ENCODE measurements around the gene DMWD.

Gene DMWD

DNA sequence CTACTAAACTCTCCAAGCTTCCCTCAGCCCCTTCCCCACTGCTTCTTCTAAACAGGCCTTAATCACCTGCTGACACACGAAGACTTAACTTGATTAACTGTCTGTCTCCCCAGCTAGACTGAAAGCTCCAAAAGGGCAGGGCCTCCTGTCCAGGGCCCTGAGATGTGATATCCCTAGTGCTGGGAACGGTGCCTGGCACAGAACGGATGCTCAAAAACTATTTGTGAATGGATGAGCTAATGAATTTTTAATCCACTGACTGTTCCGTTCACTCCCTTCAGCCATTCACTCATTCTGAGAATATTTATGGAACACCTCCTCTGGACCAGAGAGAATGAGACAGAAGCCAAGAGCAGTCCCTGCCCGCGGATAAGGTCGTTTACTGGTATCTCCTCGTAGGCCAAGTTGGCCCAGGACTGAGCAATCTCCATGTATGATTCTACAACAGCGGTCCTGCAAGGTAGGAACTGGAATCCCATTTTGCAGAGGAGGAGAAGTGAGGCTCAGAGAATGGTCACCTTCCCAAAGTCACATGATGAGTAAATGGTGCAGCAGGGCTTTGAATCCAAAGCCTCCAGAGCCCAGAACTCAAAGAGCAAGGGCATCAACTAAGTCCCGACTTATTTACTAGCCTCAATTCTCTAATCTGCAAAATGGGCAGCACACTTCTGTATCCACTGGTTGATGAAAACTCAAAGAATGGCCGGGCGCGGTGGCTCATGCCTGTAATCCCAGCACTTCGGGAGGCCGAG, 3.4 kb downstream of the DMWD start:
- H3K27me3 ChIP-seq (ENCODE audit: insufficient read depth, low read length): no peaks in the 10 kb centered on the region
- H3K36me3 ChIP-seq (ENCODE audit: insufficient read depth, low read length): peaks cover 57% of the 10 kb centered on the region
- H3K4me1 ChIP-seq (ENCODE audit: insufficient read depth, low read length): peaks cover 19% of the 10 kb centered on the region

DNA sequence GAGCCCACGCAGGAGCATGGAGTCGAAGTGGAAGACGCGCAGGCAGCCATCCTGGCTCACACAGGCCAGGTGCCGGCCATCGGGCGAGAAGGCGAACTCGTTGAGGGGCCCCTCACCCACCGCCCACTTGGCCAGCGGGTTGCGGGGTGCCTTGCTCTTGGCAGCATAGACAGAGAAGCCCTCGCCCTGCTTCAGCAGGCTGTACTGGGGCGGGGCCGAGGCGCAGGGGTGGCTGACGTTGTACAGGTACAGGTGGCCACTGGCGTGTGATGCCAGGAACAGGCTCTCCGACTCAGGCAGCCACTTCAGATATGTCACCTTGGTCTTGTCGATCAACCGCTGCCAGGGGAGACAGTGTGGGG, 6.1 kb downstream of the DMWD start:
- no peaks in the 10 kb centered on the region for H3K27me3 ChIP-seq (ENCODE audit: insufficient read depth, low read length)
- peaks cover 8% of the 10 kb centered on the region for H3K4me1 ChIP-seq (ENCODE audit: insufficient read depth, low read length)
- no peaks in the 10 kb centered on the region for H3K9me3 ChIP-seq (ENCODE audit: low read length)
- no peak overlapping the region for H3K4me3 ChIP-seq (ENCODE audit: low read length)
- H2AFZ ChIP-seq (ENCODE audit: low read depth, low read length): no peak overlapping the region
- peaks cover 59% of the 10 kb centered on the region for H3K36me3 ChIP-seq (ENCODE audit: insufficient read depth, low read length)

More for the DNA sequence above, 3.4 kb downstream of the DMWD start:
- Histone ChIP-seq H2AFZ (ENCODE audit: low read depth, low read length) (no peak overlapping the region), H3K9me3 (ENCODE audit: low read length) (no peaks in the 10 kb centered on the region), H3K4me3 (ENCODE audit: low read length) (no peak overlapping the region)

DNA sequence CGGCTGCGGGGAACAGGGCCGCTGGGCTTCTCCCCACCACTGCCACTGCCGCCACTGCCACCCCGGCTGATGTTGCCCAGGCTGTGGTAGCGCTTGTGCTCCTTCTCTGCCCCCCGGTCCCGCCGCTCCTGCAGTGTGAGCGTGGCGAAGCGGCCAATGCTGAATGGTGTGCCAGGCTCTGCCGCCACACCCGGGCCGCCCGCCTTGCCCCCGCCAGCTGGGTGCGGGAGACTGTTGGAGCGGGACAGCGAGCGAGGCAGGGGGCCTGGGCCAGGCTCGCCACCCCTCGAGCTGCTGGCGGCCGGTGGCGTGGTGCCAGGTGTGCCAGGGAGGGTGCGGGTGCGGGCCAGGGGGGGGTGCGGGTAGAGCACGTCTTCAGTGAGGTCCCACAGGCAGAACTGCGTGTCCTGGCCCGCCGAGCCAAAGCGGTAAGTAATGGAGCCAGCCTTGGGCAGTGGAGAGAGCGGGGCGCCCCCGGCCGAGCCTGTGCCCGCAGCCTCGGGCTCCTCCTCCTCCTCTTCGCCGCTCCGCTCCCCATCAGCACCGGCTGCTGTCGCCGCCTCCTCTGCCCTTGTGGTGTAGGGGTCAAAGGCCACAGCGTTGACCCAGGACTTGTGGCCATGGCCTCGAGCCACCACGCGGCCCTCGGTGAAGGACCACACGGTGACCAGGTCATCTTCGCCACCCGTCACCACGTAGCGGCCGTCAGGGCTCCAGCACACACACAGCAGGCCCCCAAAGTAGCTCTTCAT, 6.7 kb downstream of the DMWD start:
- Histone ChIP-seq H3K27me3 (ENCODE audit: insufficient read depth, low read length) (no peaks in the 10 kb centered on the region), H3K4me3 (ENCODE audit: low read length) (no peak overlapping the region), H3K9me3 (ENCODE audit: low read length) (no peaks in the 10 kb centered on the region), H3K36me3 (ENCODE audit: insufficient read depth, low read length) (peaks cover 58% of the 10 kb centered on the region), H2AFZ (ENCODE audit: low read depth, low read length) (no peak overlapping the region), H3K4me1 (ENCODE audit: insufficient read depth, low read length) (peaks cover 3% of the 10 kb centered on the region)

DNA sequence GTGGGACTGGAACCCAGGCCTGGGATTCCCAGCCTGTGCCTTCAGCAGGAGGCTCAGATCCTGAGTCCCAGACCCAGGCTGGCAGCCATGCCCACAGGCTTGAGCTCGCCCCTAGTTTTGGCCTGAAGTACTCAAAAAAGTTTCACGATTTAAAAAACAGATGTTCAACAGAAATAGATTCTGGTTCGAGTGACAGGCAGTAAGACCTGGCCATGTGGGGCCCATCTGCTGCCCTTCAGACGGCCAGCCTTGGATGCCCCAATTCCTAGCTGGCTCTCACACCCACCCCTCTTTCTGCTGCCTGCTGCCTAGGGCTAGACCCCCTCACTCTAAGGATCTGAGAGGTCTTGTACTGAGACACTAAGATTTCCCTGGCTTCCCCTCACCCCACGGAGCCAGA, 7.5 kb downstream of the DMWD start:
- peaks cover 2% of the 10 kb centered on the region for H3K4me1 ChIP-seq (ENCODE audit: insufficient read depth, low read length)
- no peaks in the 10 kb centered on the region for H3K27me3 ChIP-seq (ENCODE audit: insufficient read depth, low read length)
- H3K4me3 ChIP-seq (ENCODE audit: low read length): no peak overlapping the region
- no peak overlapping the region for H2AFZ ChIP-seq (ENCODE audit: low read depth, low read length)
- H3K36me3 ChIP-seq (ENCODE audit: insufficient read depth, low read length): peaks cover 52% of the 10 kb centered on the region
- no peaks in the 10 kb centered on the region for H3K9me3 ChIP-seq (ENCODE audit: low read length)

DNA sequence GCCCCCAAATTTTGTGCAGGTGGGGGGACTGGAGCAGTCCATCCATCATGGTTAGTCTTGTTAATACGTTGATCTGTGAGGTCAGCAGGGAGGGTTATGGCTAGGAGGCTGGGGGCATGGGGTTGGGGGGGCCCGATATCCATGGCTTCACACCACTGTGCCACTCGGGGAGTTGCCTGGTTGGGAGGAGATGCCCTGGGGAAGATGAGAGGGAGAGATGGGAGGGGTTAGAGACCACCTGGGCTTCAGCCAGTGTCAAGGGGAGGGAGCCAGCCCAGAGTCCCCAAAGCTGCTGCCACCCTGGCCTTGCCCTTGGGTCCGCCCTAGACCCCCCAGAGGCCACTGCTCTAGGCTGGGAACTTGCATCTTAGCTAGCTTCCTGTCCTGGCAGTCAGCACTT, 8.5 kb downstream of the DMWD start:
- Histone ChIP-seq H3K4me1 (ENCODE audit: insufficient read depth, low read length) (peaks cover 2% of the 10 kb centered on the region), H2AFZ (ENCODE audit: low read depth, low read length) (no peak overlapping the region), H3K9me3 (ENCODE audit: low read length) (no peaks in the 10 kb centered on the region), H3K27me3 (ENCODE audit: insufficient read depth, low read length) (no peaks in the 10 kb centered on the region), H3K36me3 (ENCODE audit: insufficient read depth, low read length) (peaks cover 49% of the 10 kb centered on the region), H3K4me3 (ENCODE audit: low read length) (no peak overlapping the region)

DNA sequence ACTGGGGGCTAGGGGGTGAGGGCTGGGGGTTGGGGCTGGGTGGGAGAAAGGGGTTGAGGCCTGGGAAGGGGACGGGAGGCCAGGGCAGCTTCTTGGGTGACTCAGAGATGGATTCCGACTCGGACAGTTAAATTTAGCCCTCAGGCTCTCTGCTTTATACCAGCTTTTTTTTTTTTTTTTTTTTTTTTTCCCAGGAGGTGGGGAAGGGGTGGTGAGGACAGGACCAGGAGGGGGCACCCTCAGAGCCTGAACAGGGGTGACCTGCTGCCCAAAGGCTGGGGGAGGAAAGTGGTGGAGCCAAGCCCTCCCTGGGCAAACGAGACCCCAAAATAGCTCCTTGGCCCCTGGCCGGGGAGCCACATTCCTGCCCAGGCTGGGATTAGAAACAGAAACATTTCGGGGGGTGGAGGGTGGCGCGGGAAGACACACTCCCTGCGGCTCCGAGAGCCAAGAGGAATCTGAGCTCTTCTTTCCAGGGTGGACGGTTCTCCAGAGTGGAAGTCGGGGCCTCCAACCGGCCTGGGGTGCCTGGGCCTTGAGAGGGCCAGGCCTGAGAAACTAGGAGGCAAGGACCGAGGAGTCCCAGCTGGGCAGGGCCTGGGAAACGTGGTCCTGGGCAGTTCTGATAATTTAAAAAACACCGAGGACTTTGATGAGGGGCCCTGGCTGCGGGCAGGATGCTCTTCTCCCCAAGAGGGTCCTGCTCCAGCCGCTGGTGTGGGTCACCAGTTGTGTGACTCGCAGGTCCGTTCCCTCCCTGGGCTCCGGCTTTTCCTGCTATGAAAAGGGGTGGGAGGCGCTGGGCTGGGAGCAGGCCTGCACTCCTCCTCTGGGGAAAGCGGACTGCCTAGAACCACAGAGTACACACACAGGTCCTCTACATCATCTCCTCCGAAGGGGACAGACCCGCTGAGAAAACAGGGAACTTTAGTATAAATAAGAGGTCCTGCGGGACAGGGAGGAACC, 9.5 kb downstream of the DMWD start:
- no peaks in the 10 kb centered on the region for H3K9me3 ChIP-seq (ENCODE audit: low read length)
- H3K4me1 ChIP-seq (ENCODE audit: insufficient read depth, low read length): peaks cover 2% of the 10 kb centered on the region
- H3K36me3 ChIP-seq (ENCODE audit: insufficient read depth, low read length): peaks cover 44% of the 10 kb centered on the region
- no peak overlapping the region for H3K4me3 ChIP-seq (ENCODE audit: low read length)
- no peak overlapping the region for H2AFZ ChIP-seq (ENCODE audit: low read depth, low read length)
- H3K27me3 ChIP-seq (ENCODE audit: insufficient read depth, low read length): no peaks in the 10 kb centered on the region

DNA sequence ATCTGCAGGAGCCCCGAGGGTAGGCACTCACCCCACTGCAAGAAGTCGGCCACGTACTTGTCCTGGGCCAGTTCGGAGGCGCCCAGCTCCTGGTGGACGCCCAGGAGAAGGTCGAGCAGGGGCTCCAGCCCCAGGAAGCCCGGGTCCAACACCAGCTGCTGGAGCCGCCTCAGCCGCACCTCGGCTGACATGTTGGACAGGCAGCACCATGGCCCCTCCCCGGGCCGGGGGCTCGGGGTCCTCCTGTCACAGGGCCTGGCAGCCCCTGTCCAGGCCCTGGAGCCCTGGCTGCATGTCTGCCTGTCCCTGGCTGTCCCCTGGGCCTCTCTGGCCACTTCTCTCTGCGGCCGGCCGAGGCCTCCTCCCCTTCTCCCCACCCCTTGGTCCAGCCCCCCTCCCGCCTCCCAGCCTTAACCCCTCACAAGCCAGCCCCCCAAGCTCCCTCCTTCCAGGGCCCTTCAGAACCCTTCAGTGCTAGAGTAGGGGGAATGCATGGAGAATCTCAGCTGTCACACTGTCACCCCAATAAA, 10.4 kb downstream of the DMWD start, which contains the start of gene DMPK:
DMPK (minus strand) TSS at position 329 of the 530 bp plus-strand sequence; CDS start at position 191, 138 bp downstream.
- no peaks in the 10 kb centered on the region for H3K27me3 ChIP-seq (ENCODE audit: insufficient read depth, low read length)
- H3K4me1 ChIP-seq (ENCODE audit: insufficient read depth, low read length): peaks cover 2% of the 10 kb centered on the region
- H3K36me3 ChIP-seq (ENCODE audit: insufficient read depth, low read length): peaks cover 47% of the 10 kb centered on the region
- H3K9me3 ChIP-seq (ENCODE audit: low read length): no peaks in the 10 kb centered on the region
- no peak within 1 kb of the TSS for H2AFZ ChIP-seq (ENCODE audit: low read depth, low read length)
- H3K4me3 ChIP-seq (ENCODE audit: low read length): no peak within 1 kb of the TSS

DNA sequence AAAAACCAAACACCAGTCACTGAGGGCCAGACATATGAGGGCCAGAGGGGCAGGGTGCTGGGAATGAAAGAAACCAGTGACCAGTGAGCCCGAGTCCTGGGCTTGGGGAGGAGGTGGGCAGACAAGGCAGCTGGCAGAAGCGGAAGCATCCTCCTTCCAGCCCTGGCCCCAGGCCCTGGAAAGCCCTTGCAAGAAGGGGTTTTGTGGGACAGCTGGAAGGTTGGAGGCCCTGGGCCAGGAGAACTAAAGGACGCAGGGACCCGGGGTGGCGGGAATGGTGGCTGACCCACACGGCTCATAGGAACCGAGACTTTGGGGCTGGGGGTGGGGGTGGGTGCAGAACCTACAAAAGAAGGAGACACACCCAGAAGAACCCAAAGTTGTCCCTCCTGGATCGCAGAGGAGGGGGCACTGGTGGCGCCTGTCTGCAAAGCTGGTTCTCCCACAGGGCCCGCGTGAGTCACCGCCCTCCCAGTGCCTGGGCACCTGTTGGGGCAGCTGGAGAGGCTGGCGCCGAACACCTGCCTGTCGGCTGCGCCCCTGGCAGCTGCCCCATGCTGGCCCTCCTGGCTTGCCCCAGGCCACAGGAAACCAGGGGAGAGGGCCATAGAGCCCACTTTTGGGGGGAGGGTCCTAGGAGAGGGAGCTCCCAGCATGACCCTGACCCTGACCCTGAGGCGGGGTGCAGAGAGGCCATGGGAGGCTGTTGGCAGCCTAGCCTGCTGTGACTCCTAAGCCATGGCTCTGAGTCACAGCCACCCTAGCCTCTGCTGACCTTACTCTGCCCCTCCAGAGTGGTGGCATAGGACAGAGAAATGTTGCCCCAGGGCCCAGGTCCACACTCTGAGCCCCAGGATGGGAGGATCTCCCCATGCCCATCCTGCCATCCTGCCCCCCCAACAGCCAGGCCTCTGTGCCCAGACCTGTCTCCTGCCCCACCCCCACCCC, 11.2 kb downstream of the DMWD start:
- Histone ChIP-seq H3K27me3 (ENCODE audit: insufficient read depth, low read length) (no peaks in the 10 kb centered on the region), H3K4me1 (ENCODE audit: insufficient read depth, low read length) (peaks cover 2% of the 10 kb centered on the region), H3K36me3 (ENCODE audit: insufficient read depth, low read length) (peaks cover 48% of the 10 kb centered on the region), H3K9me3 (ENCODE audit: low read length) (no peaks in the 10 kb centered on the region), H3K4me3 (ENCODE audit: low read length) (no peak overlapping the region), H2AFZ (ENCODE audit: low read depth, low read length) (no peak overlapping the region)

DNA sequence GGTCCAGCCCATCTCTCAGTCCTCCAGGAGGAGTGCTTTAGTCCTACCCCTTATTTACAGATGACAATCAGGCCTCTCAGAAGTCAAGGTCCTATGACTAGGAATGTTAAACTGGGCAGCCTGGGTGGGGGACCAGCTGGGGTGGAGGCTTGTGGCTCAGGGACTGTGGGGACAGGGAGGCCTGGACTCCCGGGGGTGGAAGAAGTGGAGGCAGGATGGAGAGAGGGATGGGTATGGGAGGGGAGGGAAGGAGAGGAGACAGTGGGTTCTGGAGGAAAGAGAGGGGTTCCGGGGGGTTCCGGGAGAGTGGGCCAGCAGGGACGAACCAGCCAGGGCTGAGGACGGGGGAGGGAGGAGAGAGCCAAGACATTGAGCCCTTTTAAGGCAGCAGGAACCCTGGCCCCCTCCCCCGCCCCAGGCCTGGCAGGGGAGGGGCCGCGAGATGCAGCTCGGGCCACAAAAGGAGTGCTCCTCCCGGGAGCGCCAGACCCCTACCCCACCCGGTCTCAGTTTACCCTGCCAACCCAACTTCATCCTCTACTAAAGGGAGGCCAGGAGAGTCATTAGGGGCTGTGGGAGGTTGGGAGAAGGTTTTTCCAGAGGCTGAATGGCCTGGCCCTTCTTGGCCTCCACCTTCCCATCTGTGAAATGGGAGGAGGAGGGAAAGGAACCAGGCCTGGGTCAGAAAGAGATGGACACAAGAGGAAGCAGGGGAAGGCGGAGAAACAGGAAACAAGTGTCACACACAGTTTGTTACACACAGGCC, 12.0 kb downstream of the DMWD start:
- no peaks in the 10 kb centered on the region for H3K9me3 ChIP-seq (ENCODE audit: low read length)
- no peak overlapping the region for H3K4me3 ChIP-seq (ENCODE audit: low read length)
- H3K27me3 ChIP-seq (ENCODE audit: insufficient read depth, low read length): no peaks in the 10 kb centered on the region
- peaks cover 2% of the 10 kb centered on the region for H3K4me1 ChIP-seq (ENCODE audit: insufficient read depth, low read length)
- no peak overlapping the region for H2AFZ ChIP-seq (ENCODE audit: low read depth, low read length)
- H3K36me3 ChIP-seq (ENCODE audit: insufficient read depth, low read length): peaks cover 41% of the 10 kb centered on the region

DNA sequence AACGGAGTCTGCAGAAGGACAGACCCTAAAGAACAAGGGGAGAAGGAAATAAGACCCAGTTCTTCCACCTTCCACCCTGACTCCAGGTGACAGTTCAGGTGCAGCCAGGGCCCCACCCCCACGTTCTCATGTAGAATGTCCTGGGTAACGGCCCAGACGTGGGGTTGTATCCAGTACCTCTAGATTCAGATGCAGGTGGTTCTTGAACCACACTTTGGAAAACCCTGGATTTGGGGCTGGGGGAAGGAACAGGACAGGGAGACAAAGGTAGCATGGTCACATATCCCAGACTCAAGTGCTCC, 12.5 kb downstream of the DMWD start:
- no peak overlapping the region for H3K4me3 ChIP-seq (ENCODE audit: low read length)
- H3K9me3 ChIP-seq (ENCODE audit: low read length): no peaks in the 10 kb centered on the region
- no peaks in the 10 kb centered on the region for H3K27me3 ChIP-seq (ENCODE audit: insufficient read depth, low read length)
- no peak overlapping the region for H2AFZ ChIP-seq (ENCODE audit: low read depth, low read length)
- H3K36me3 ChIP-seq (ENCODE audit: insufficient read depth, low read length): peaks cover 36% of the 10 kb centered on the region
- H3K4me1 ChIP-seq (ENCODE audit: insufficient read depth, low read length): peaks cover 2% of the 10 kb centered on the region

DNA sequence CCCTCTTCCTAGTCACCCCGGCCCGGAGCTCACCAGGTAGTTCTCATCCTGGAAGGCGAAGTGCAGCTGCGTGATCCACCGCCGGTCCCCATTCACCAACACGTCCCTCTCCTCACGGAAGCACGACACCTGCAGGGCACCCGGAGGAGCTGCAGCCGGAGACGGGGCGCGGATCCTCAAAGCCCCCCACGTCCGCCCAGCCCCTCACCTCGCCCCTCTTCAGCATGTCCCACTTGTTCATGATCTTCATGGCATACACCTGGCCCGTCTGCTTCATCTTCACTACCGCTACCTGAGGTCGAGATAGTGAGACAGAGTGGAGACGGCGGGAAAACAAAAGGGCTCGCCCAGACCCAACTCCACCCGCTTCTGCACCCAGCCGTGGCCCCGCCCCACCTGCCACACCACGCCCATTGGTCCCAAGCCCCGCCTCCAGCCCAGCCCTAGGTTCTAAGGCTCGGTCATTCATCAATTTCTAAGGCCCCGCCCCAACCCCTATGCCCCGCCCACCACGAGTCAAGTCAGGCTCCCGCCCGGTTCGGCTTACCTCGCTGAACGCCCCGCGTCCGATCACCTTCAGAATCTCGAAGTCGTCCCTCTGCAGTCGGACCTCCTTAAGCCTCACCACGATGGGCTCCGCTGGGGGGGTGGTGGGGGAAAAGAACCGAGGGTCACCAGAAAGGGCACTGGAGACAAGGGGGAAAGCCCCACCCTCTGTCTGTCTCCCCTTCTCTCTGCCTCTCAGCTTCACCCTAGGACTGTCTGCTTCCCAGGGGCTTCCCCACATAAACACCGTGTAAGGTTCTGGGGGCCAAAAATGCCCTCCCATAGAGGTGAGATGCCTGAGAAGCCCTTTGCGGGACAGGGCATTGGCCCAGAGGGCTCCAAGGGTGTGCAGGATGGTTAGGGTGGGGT, 13.2 kb downstream of the DMWD start:
- Histone ChIP-seq H2AFZ (ENCODE audit: low read depth, low read length) (no peak overlapping the region), H3K4me1 (ENCODE audit: insufficient read depth, low read length) (peaks cover 2% of the 10 kb centered on the region), H3K36me3 (ENCODE audit: insufficient read depth, low read length) (peaks cover 36% of the 10 kb centered on the region), H3K27me3 (ENCODE audit: insufficient read depth, low read length) (no peaks in the 10 kb centered on the region), H3K9me3 (ENCODE audit: low read length) (no peaks in the 10 kb centered on the region), H3K4me3 (ENCODE audit: low read length) (no peak overlapping the region)

Measured in neuron (in vitro differentiated cells).